K562 (cell line): ENCODE results near the gene RNF11. TPM values are rescaled to one million over a fixed set of nuclear protein-coding genes. Genes with fewer than 3 reads are reported as not detected.

Source experiments
- ATAC-seq: fragments of 200-7000 bp; cut with Tn5 transposase; 3 replicates; pipeline ENCODE4 v1.9.1; 2020; ENCODE audit warnings: moderate library complexity
- BruUV-seq: library from RNA; stranded (reverse); fragments of 400-500 nt; replicated peaks from 2 replicates; lab custom pipeline; 2021; lab: Mats Ljungman, UMichigan
- CTCF ChIA-PET: fragments of 300-600 bp; formaldehyde crosslinking; extraction: SDS; loops from one replicate; lab custom pipeline; 2021; ENCODE audit warnings: low intra/inter-chr PET ratio; lab: Yijun Ruan, JAX
- POLR2A ChIA-PET: fragments of 300-600, 350-650 bp; sonication (Branson Sonifier 250); formaldehyde crosslinking; extraction: SDS; loops from one replicate; lab custom pipeline; 2021; ENCODE audit warnings: antibody characterized with exemption, inconsistent platforms; lab: Yijun Ruan, JAX
- DNase-seq, 4 experiments: peaks; one replicate each; pipeline versions ENCODE4 v3.0.0 to v3.0.0-alpha.2; 2011 to 2018; ENCODE audit warnings: low spot score in 3 of 4, mixed read lengths in 3 of 4; ENCODE audit errors: extremely low read depth in 1 of 4
- FAIRE-seq: peaks from 2 replicates; lab custom pipeline; 2011; peaks lifted over from hg19 to GRCh38; lab: Jason Lieb, UNC
- H2AFZ ChIP-seq: 2 replicates; pipeline ENCODE4 v1.6.0; 2011; ENCODE audit warnings: low read depth, low read length, control low read depth, inconsistent platforms
- H3K27ac ChIP-seq: fragments of 200-600 bp; 3 replicates; pipeline ENCODE4 v1.8.0; 2011; ENCODE audit warnings: low read depth, mild to moderate bottlenecking, control low read depth, inconsistent platforms, low read length, moderate library complexity, mixed read lengths; ENCODE audit errors: extremely low read depth
- H3K27me3 ChIP-seq, 2 experiments: fragments of 300-600 bp in 1 of 2; 2 replicates in 1 of 2; 3 replicates in 1 of 2; pipeline versions ENCODE4 v1.6.0 to v1.8.0; 2011; ENCODE audit warnings: inconsistent platforms in 2 of 2, low read length in 2 of 2, mild to moderate bottlenecking in 1 of 2, mixed read lengths in 1 of 2, moderate library complexity in 1 of 2; ENCODE audit not compliant: control insufficient read depth in 2 of 2, insufficient read depth in 2 of 2
- H3K36me3 ChIP-seq: fragments of 300-600 bp; 3 replicates; pipeline ENCODE4 v1.8.0; 2011; ENCODE audit warnings: mild to moderate bottlenecking, low read length, inconsistent platforms; ENCODE audit not compliant: control insufficient read depth, insufficient read depth
- H3K4me1 ChIP-seq, 2 experiments: fragments of 200-600 bp in 1 of 2; replicated peaks in 1 of 2; 2 replicates in 1 of 2; 3 replicates in 1 of 2; pipeline versions ENCODE4 v1.5.1 to v1.8.0; 2011; ENCODE audit warnings: inconsistent platforms in 2 of 2, low read length in 2 of 2, mild to moderate bottlenecking in 1 of 2, mixed read lengths in 1 of 2, moderate library complexity in 1 of 2; ENCODE audit not compliant: control insufficient read depth in 2 of 2, insufficient read depth in 2 of 2
- H3K4me2 ChIP-seq: 2 replicates; pipeline ENCODE4 v1.6.1; 2011; ENCODE audit warnings: low read length, control low read depth, inconsistent platforms, mixed read lengths; ENCODE audit not compliant: insufficient read depth
- H3K4me3 ChIP-seq: fragments of 200-600 bp; sonication (generic), shearing (Covaris generic); 2 replicates; pipeline ENCODE4 v1.5.1; 2016; ENCODE audit warnings: control low read depth, inconsistent platforms
- H3K79me2 ChIP-seq: fragments of 200-600 bp; 3 replicates; pipeline ENCODE4 v1.8.0; 2011; ENCODE audit warnings: low read length, inconsistent platforms; ENCODE audit not compliant: control insufficient read depth, insufficient read depth
- H3K9ac ChIP-seq, 2 experiments: 2 replicates each; pipeline versions ENCODE4 v1.6.0 to v1.6.1; 2011; ENCODE audit warnings: low read depth in 2 of 2, low read length in 2 of 2, control low read depth in 1 of 2, inconsistent platforms in 1 of 2, mild to moderate bottlenecking in 1 of 2, mixed read lengths in 1 of 2; ENCODE audit not compliant: insufficient read depth in 1 of 2
- H3K9me1 ChIP-seq: one replicate; pipeline ENCODE4 v1.6.0; 2011; ENCODE audit warnings: inconsistent platforms, mild to moderate bottlenecking, low read length, moderate library complexity; ENCODE audit not compliant: control insufficient read depth, insufficient read depth
- H3K9me3 ChIP-seq: replicated peaks from 2 replicates; pipeline ENCODE4 v1.5.1; 2011; ENCODE audit warnings: low read depth, low read length, inconsistent platforms; ENCODE audit not compliant: control insufficient read depth, insufficient read depth
- H4K20me1 ChIP-seq: replicated peaks from 2 replicates; pipeline ENCODE4 v1.6.1; 2011; ENCODE audit warnings: low read length, inconsistent platforms, mixed read lengths; ENCODE audit not compliant: control insufficient read depth, insufficient read depth
- CBX2 ChIP-seq: fragments of 200-600 bp; sonication (generic); IDR thresholded peaks from one replicate; pipeline ENCODE4 v1.6.1; 2012; ENCODE audit warnings: mild to moderate bottlenecking, low read length, inconsistent platforms; ENCODE audit not compliant: insufficient read depth, poor library complexity, severe bottlenecking
- CBX5 ChIP-seq: IDR thresholded peaks from 2 replicates; pipeline ENCODE4 v1.6.1; 2014; ENCODE audit warnings: low read depth, borderline replicate concordance
- CBX8 ChIP-seq: fragments of 200-600 bp; sonication (generic); IDR thresholded peaks from 2 replicates; pipeline ENCODE4 v1.6.1; 2012; ENCODE audit warnings: borderline replicate concordance, mixed run types, low read depth, mild to moderate bottlenecking, moderate library complexity, mixed read lengths, low read length, control low read depth, inconsistent platforms; ENCODE audit not compliant: poor library complexity, severe bottlenecking; ENCODE audit errors: extremely low read depth
- FOXJ3 ChIP-seq: sonication (generic); formaldehyde crosslinking; IDR thresholded peaks from 2 replicates; pipeline ENCODE4 v1.4.0; 2020; ENCODE audit warnings: mild to moderate bottlenecking, missing genetic modification reagents
- POLR3A ChIP-seq: IDR thresholded peaks from 2 replicates; pipeline ENCODE4 v1.6.1; 2011; ENCODE audit warnings: borderline replicate concordance, mild to moderate bottlenecking, moderate library complexity; ENCODE audit not compliant: insufficient read length, insufficient read depth; ENCODE audit errors: extremely low read depth
- WGBS: fragments of 100-300 bp; shearing (Covaris generic); methylation state at CpG from one replicate; pipeline ENCODE4 v1.1.6; 2016; ENCODE audit warnings: low coverage, mixed read lengths; ENCODE audit not compliant: insufficient coverage; ENCODE audit errors: missing lambda C conversion rate; 5-methylcytosine and 5-hydroxymethylcytosine counted together
- in situ Hi-C: fragments of 300-500 bp; cut with MboI; formaldehyde crosslinking; loops from 4 replicates; pipeline ENCODE4 v1.15.0; 2018; ENCODE audit warnings: inconsistent platforms, mixed read lengths
- intact Hi-C: fragments of 100-400 bp; cut with micrococcal nuclease; formaldehyde crosslinking; loops from 2 replicates; pipeline ENCODE4 v1.14.2; 2022
- polyA plus RNA-seq, 8 experiments: library from polyadenylated mRNA; depleted of rRNA in 4 of 8; stranded (reverse) in 5 of 8; unstranded in 3 of 8; fragments of >200 nt; fragmentation: Nextera tagmentation in 2 of 8; fragmentation: Illumina TruSeq in 1 of 8; extraction: Ambion mirVana in 2 of 8; extraction: Trizol in 1 of 8; gene quantifications; 2 replicates each; pipeline versions ENCODE4 v1.2.1 to v1.2.3, GENCODE V29; 2011 to 2014; ENCODE audit warnings: inconsistent platforms in 1 of 8, missing spikeins in 1 of 8
- total RNA-seq, 7 experiments: library from RNA; depleted of rRNA in 6 of 7; stranded (reverse); fragments of >200 nt in 6 of 7; fragmentation: Illumina TruSeq in 2 of 7; extraction: Trizol in 2 of 7; gene quantifications; 2 replicates each; pipeline versions ENCODE4 v1.2.1 to v1.2.3, GENCODE V29; 2011 to 2021; ENCODE audit warnings: low replicate concordance in 1 of 7
- TF ChIP-seq, protein P1 (sequence below): fragments of 450-650 bp; formaldehyde crosslinking; IDR thresholded peaks from 2 replicates; pipeline ENCODE4 v1.4.0; 2020; ENCODE audit warnings: mild to moderate bottlenecking, moderate library complexity
- TF ChIP-seq, protein P2 (sequence below): fragments of 450-650 bp; formaldehyde crosslinking; IDR thresholded peaks from 2 replicates; pipeline ENCODE4 v1.4.0; 2022; ENCODE audit warnings: missing genetic modification characterization
- TF ChIP-seq, protein P3 (sequence below): fragments of 250-450 bp; sonication (Bioruptor Pico); IDR thresholded peaks from 2 replicates; pipeline ENCODE4 v1.4.0; 2020

Gene RNF11
- total and polyA plus RNA-seq, 9 of the 15 experiments (the other 6 are each of a cell fraction or from before 2014, with no cell fraction given): 5.7 to 34.3 (median 23.1) TPM

DNA sequence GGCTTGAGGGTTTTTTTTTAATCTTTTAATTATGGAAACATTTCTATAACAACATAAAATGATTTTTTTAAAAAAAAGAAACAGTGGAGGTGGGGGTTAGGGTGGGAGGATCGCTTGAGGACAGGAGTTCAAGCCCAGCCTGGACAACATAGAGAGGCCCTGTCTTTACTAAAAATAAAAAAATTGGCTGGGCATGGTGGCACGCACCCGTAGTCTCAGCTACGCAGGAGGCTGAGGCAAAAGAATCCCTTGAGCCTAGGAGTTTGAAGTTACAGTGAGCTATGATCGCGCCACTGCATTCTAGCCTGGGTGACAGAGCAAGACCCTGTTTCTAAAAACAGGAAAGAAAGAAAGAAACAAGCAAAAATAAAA lies 32.2 kb upstream of the RNF11 start (continued):
- TF ChIP-seq, protein P1, sequence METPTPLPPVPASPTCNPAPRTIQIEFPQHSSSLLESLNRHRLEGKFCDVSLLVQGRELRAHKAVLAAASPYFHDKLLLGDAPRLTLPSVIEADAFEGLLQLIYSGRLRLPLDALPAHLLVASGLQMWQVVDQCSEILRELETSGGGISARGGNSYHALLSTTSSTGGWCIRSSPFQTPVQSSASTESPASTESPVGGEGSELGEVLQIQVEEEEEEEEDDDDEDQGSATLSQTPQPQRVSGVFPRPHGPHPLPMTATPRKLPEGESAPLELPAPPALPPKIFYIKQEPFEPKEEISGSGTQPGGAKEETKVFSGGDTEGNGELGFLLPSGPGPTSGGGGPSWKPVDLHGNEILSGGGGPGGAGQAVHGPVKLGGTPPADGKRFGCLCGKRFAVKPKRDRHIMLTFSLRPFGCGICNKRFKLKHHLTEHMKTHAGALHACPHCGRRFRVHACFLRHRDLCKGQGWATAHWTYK (CRISPR knock-in tag): no peak

DNA sequence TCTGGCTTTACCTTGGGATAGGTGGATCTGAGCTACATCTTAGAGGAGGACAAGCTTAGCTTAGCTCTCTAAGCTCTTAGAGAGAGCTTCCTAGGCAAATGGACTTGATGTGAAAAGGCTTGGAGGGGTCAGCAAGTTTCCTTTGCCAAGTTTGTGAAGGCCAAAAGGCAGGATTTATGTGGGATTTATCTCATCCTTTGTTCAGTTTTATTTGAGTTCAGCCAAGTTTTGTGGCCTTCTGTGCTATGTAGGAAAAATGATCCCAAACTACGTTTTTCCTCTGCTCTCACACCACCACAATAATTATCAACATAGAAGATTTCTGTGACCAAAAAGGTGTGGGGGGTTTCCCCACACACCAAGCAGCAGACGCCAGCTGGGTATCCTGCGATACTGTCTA lies 26.0 kb upstream of the RNF11 start:
- intact Hi-C loops (no loop called here), in situ Hi-C loops (no loop called here)
- WGBS: 33% methylated on average over 3 of the region's 3 CpGs
- Histone ChIP-seq H3K27ac (no peak overlapping the region), H3K36me3 (no peaks in the 10 kb centered on the region), H4K20me1 (no peaks in the 10 kb centered on the region), H3K4me1 (no peaks in the 10 kb centered on the region; a peak in 1 of 5 replicates), H3K4me2 (no peak overlapping the region), H3K79me2 (no peaks in the 10 kb centered on the region), H3K9ac (no peak overlapping the region), H3K4me3 (no peak overlapping the region), H3K9me1 (no peaks in the 10 kb centered on the region), H3K9me3 (no peaks in the 10 kb centered on the region), H3K27me3 (no peaks in the 10 kb centered on the region)
- POLR2A ChIA-PET: no interaction called here
- DNase-seq (no peak), FAIRE-seq (no peak)
- BruUV-seq: no TSS peak
- TF ChIP-seq CBX5 (no peak), CBX2 (no peak), POLR3A (no peak), FOXJ3 (CRISPR knock-in tag) (no peak), CBX8 (no peak)
- TF ChIP-seq, protein P2, sequence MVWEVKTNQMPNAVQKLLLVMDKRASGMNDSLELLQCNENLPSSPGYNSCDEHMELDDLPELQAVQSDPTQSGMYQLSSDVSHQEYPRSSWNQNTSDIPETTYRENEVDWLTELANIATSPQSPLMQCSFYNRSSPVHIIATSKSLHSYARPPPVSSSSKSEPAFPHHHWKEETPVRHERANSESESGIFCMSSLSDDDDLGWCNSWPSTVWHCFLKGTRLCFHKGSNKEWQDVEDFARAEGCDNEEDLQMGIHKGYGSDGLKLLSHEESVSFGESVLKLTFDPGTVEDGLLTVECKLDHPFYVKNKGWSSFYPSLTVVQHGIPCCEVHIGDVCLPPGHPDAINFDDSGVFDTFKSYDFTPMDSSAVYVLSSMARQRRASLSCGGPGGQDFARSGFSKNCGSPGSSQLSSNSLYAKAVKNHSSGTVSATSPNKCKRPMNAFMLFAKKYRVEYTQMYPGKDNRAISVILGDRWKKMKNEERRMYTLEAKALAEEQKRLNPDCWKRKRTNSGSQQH (CRISPR knock-in tag): no peak
- TF ChIP-seq, protein P3, sequence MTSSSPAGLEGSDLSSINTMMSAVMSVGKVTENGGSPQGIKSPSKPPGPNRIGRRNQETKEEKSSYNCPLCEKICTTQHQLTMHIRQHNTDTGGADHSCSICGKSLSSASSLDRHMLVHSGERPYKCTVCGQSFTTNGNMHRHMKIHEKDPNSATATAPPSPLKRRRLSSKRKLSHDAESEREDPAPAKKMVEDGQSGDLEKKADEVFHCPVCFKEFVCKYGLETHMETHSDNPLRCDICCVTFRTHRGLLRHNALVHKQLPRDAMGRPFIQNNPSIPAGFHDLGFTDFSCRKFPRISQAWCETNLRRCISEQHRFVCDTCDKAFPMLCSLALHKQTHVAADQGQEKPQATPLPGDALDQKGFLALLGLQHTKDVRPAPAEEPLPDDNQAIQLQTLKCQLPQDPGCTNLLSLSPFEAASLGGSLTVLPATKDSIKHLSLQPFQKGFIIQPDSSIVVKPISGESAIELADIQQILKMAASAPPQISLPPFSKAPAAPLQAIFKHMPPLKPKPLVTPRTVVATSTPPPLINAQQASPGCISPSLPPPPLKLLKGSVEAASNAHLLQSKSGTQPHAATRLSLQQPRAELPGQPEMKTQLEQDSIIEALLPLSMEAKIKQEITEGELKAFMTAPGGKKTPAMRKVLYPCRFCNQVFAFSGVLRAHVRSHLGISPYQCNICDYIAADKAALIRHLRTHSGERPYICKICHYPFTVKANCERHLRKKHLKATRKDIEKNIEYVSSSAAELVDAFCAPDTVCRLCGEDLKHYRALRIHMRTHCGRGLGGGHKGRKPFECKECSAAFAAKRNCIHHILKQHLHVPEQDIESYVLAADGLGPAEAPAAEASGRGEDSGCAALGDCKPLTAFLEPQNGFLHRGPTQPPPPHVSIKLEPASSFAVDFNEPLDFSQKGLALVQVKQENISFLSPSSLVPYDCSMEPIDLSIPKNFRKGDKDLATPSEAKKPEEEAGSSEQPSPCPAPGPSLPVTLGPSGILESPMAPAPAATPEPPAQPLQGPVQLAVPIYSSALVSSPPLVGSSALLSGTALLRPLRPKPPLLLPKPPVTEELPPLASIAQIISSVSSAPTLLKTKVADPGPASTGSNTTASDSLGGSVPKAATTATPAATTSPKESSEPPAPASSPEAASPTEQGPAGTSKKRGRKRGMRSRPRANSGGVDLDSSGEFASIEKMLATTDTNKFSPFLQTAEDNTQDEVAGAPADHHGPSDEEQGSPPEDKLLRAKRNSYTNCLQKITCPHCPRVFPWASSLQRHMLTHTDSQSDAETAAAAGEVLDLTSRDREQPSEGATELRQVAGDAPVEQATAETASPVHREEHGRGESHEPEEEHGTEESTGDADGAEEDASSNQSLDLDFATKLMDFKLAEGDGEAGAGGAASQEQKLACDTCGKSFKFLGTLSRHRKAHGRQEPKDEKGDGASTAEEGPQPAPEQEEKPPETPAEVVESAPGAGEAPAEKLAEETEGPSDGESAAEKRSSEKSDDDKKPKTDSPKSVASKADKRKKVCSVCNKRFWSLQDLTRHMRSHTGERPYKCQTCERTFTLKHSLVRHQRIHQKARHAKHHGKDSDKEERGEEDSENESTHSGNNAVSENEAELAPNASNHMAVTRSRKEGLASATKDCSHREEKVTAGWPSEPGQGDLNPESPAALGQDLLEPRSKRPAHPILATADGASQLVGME: no peak
- TF ChIP-seq, all 486 proteins: peak for 0
- CTCF ChIA-PET: no interaction called here
- no peak overlapping the region for H2AFZ ChIP-seq
- ATAC-seq: peak; percentile 17; the same call in 1 of the 3 replicates
